A549 (cell line): ENCODE data around the gene MPST.

Experiments used
- BHLHE40 ChIP-seq: IDR thresholded peaks from 2 replicates; pipeline ENCODE4 v1.6.1; 2012; ENCODE audit warnings: low read depth, low read length, inconsistent platforms
- CHD2 ChIP-seq: fragments of 150-350 bp; IDR thresholded peaks from 2 replicates; pipeline ENCODE4 v1.6.1; 2014; ENCODE audit warnings: low read length; ENCODE audit not compliant: partially characterized antibody
- EP300 ChIP-seq, 2 experiments: fragments of >200 bp; sonication (Bioruptor Twin); formaldehyde crosslinking; IDR thresholded peaks; 2 replicates in 1 of 2; 3 replicates in 1 of 2; pipeline ENCODE4 v1.6.1; 2016 to 2017
- FOSL2 ChIP-seq, 2 experiments: fragments of 450-650 bp in 1 of 2; fragments of >200 bp in 1 of 2; sonication (Bioruptor Twin) in 1 of 2; formaldehyde crosslinking; IDR thresholded peaks; 2 replicates each; pipeline versions ENCODE4 v1.5.0 to v1.6.1; 2016 to 2020; ENCODE audit warnings: mild to moderate bottlenecking in 1 of 2, moderate library complexity in 1 of 2
- GATA3 ChIP-seq: IDR thresholded peaks from 2 replicates; pipeline ENCODE4 v1.6.1; 2012; ENCODE audit warnings: borderline replicate concordance
- HDAC2 ChIP-seq: fragments of 200-600 bp; sonication (generic); IDR thresholded peaks from 2 replicates; pipeline ENCODE4 v1.6.1; 2016
- KDM1A ChIP-seq: fragments of 200-600 bp; sonication (generic); IDR thresholded peaks from 2 replicates; pipeline ENCODE4 v1.6.1; 2016; ENCODE audit warnings: low read depth, mild to moderate bottlenecking
- POLR2A ChIP-seq: IDR thresholded peaks from 2 replicates; pipeline ENCODE4 v1.6.1; 2012; ENCODE audit warnings: mild to moderate bottlenecking, low read length
- POLR2AphosphoS2 ChIP-seq: conservative IDR thresholded peaks from 2 replicates; pipeline ENCODE4 v1.6.1; 2012; ENCODE audit warnings: low read length, improper control_type of control experiment, inconsistent platforms
- RAD21 ChIP-seq, 2 experiments: fragments of >200 bp in 1 of 2; sonication (Bioruptor Twin) in 1 of 2; formaldehyde crosslinking in 1 of 2; IDR thresholded peaks in 1 of 2; conservative IDR thresholded peaks in 1 of 2; 2 replicates in 1 of 2; 3 replicates in 1 of 2; pipeline ENCODE4 v1.6.1; 2012 to 2018; ENCODE audit warnings: inconsistent platforms in 1 of 2
- TF ChIP-seq, protein P1 (sequence below): fragments of >200 bp; sonication (Bioruptor Twin); formaldehyde crosslinking; IDR thresholded peaks from 3 replicates; pipeline ENCODE4 v1.5.1; 2016
- TF ChIP-seq, protein P2 (sequence below): IDR thresholded peaks from 2 replicates; pipeline ENCODE4 v1.6.1; 2012
- TF ChIP-seq, protein P3 (sequence below): fragments of 450-650 bp; IDR thresholded peaks from 2 replicates; pipeline ENCODE4 v1.6.1; 2014; ENCODE audit warnings: antibody characterized with exemption

DNA sequence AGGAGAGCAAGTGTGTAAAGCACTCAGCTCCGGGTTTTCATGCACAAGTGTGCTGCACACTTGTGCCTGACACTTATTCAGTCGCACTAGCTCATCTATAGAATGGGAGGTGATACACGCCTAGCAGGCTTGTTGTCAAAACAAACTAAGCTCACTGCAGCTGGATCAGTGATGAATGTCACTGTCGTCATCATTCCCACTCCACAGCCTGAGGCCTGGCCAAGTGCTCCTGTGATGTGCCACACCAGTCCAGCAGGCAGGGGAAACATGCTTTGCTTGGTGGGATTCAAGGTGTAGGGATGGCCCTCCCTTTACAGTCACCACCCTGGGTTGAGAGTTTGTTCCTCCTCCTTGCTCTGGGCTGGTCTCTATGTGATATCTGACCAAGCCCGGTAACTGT, 6.8 kb downstream of the MPST start:
- TF ChIP-seq BHLHE40 (no peak), POLR2AphosphoS2 (no peak), RAD21 (conservative IDR thresholded peaks at IDR 0.05 in 1 of 2, IDR thresholded peaks at IDR 0.05 in 1 of 2) (no peak), POLR2A (no peak), FOSL2 (IDR thresholded peaks at IDR 0.05) (no peak), FOSL2 (CRISPR knock-in tag; IDR thresholded peaks at IDR 0.05) (no peak), HDAC2 (no peak), KDM1A (no peak), CHD2 (no peak), GATA3 (no peak), EP300 (IDR thresholded peaks at IDR 0.05) (no peak)
- TF ChIP-seq, protein P1, sequence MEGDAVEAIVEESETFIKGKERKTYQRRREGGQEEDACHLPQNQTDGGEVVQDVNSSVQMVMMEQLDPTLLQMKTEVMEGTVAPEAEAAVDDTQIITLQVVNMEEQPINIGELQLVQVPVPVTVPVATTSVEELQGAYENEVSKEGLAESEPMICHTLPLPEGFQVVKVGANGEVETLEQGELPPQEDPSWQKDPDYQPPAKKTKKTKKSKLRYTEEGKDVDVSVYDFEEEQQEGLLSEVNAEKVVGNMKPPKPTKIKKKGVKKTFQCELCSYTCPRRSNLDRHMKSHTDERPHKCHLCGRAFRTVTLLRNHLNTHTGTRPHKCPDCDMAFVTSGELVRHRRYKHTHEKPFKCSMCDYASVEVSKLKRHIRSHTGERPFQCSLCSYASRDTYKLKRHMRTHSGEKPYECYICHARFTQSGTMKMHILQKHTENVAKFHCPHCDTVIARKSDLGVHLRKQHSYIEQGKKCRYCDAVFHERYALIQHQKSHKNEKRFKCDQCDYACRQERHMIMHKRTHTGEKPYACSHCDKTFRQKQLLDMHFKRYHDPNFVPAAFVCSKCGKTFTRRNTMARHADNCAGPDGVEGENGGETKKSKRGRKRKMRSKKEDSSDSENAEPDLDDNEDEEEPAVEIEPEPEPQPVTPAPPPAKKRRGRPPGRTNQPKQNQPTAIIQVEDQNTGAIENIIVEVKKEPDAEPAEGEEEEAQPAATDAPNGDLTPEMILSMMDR, result no peak
- TF ChIP-seq, protein P2, sequence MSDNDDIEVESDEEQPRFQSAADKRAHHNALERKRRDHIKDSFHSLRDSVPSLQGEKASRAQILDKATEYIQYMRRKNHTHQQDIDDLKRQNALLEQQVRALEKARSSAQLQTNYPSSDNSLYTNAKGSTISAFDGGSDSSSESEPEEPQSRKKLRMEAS, result no peak
- TF ChIP-seq, protein P3, sequence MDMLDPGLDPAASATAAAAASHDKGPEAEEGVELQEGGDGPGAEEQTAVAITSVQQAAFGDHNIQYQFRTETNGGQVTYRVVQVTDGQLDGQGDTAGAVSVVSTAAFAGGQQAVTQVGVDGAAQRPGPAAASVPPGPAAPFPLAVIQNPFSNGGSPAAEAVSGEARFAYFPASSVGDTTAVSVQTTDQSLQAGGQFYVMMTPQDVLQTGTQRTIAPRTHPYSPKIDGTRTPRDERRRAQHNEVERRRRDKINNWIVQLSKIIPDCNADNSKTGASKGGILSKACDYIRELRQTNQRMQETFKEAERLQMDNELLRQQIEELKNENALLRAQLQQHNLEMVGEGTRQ, result no peak
